HG03095 (cell line): ENCODE data around the gene DOCK7.
"Not testable (repeated sequence)": the region's sequence is repeated elsewhere in the genome, so short reads cannot be mapped to it uniquely, and the experiment has no call there.

ENCODE experiments used
- ATAC-seq: cut with Tn5 transposase; IDR thresholded peaks from one replicate; pipeline ENCODE4 v1.9.1; 2021; ENCODE audit warnings: moderate library complexity; ENCODE audit not compliant: unreplicated experiment

DOCK7 gene

DNA sequence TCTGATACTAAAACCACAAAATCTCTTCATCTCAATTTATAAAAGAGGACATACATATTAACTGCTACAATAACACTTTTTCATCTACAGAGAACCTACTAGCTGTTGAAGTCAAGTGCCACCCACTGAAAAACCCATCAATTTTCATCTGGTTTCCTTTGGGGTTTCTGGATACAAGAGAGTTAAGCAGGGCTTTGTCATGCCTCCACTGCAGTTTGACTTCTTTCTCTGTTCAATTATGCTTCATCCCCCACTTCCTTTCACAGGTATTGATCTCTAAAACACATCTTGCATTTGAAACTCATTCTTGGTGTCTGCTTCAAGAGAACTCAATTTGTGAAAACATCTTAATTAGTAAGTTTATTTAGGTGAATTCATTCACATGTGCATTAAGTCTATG lies 151.3 kb downstream of the DOCK7 start:
- no peak for ATAC-seq

DNA sequence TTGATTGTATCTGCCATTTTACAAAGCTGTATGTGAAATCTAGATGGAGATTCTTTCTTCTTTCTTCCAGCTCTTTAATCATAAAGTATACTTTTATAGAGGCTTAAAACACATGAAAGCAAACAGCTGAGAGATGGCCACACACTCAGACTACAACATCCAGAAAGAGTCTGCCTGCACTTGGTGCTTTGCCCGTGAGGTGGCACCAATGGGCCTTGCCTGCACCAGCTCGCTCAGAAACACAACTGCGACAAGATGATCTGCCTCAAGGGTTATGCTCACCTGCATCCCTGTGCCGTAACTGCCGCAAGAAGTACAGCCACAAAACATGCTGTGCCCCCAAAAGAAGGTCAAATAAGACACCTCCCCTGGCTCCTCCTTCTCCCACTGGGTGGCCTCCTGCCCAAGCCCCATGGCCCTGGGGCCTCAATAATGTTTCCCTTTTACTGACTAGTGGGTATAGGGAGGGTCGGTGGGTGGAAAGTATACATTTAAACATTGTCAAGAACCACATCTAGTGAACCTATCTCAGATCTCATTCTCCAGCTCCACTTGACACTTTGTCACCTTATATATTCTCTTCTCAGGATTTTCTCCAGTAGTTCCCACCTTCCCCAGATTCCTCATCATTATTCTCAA lies 157.6 kb downstream of the DOCK7 start:
- ATAC-seq, result no peak

DNA sequence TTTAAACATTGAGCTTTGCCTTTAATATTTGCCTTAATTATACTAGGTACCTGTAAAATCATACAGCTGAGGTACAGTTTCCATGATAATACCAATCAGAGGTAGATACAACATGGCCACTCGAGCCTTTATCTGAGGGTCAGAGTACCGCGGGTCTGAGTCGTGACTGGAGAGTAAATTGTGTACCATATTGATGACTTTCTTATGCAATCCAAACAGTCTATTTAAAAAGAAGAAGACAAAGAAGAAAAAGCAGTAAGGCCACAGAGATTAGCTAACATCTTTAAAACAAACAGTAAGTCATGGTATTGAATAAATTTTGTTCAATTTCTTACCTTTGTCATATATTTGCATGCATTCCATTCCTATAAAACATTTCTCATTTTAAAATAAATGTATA lies 159.0 kb downstream of the DOCK7 start:
- no peak for ATAC-seq

DNA sequence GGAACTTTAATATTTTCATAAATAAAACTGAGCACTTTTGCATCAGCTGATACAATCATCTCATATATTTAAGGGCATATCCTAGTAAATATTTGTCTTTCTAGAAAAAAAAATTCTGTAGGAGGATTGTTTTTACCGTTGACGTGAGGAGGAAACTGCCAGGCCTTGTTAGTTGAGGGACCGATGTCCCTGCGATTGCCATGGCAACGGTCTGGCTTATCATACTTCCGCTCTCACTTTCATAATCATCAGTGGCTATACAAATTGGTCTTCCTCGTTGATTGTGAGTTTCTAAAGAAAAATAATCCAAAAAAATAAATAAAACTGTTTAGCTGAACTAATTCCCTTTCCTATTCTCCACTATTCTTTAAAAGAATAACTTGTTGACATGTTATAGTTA lies 160.2 kb downstream of the DOCK7 start:
- ATAC-seq, result no peak

DNA sequence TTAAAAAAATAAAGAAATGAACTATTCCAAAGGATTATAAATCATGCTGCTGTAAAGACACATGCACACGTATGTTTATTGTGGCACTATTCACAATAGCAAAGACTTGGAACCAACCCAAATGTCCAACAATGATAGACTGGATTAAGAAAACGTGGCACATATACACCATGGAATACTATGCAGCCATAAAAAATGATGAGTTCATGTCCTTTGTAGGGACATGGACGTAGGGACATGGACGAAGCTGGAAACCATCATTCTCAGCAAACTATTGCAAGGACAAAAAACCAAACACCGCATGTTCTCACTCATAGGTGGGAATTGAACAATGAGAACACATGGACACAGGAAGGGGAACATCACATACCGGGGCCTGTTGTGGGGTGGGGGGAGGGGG lies 160.8 kb downstream of the DOCK7 start:
- ATAC-seq, result not testable (repeated sequence)

DNA sequence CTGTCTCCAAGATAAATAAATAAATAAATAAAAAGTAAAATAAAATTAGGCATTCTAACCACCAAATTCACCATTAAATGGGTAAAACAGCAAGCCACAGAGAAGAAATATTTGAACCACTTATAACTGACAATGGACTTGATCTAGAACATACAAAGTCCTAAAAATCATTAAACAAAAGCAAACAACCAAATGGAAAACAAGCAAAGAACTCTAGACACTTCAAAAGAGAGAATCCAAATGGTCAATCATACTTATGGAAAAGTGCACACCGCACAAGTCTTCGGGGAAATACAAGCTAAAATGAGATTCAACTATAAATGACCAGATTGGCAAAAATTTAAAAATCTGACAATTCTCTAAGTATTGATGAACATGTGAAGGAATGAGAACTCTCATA lies 164.3 kb downstream of the DOCK7 start:
- no peak for ATAC-seq

DNA sequence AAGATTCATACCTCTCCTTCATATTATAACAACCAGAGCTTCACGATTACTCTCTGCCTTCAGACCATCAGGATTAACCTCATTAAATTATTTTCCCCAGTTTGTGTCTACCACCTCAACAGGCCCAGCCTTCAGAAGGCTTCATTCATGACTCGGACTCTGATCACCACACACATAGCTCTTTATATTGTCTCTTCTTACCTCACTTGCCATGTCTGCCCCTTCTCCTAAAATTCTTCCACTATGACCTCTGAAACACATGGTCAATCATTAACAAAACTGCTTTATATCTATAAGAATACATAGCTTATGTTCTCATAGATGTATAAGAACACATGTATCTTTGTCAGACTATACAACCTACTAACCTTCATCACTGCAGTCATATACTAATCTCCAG lies 171.6 kb downstream of the DOCK7 start:
- ATAC-seq, result no peak

DNA sequence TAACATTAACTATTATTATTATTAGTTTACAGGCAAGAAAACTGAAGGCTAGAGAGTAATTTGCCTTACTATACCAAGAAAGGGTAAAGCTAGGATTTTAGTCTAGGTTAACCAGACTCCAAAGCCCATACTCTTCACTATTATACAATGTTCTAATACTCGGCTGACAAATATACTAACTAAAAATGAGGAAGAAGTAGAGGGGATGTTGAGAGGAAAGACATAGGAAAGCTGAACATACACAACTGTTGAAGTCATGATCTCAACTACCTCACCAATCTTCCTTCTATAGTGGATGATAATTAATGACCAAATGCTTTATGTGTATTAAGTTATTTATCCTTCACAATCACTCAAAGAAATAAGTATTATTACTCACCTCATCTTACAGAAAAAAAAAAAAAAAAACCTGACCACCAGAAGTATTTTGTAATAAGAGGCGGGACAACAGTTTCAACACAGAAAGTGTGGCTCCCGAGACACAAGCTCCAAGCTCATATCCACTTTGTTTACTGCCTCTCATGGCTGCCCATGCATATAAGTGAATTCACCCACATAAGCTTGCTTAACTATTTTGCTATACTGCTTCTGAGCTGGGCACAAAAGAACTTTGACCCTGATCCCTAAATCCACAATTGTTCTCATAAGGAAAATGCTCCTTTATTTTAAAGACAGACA lies 173.3 kb downstream of the DOCK7 start:
- ATAC-seq, result no peak

DNA sequence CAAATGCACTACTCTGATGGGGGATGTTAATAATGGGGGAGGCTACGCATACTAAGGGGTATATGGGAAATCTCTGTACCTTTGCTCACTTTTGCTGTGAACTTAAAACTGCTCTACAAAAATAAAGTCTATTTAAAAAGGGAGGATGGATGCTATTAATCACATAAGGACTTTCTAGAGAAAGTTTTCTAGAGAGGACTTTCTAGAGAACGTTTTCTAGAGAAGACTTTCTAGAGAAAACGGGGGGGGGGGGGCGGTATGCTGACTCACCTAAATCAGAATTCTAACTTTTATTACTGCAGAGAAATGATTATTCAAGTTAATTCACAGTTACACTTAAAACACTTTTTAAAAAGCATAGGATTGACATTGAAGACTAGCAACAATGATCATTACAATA lies 175.2 kb downstream of the DOCK7 start:
- no peak for ATAC-seq

DNA sequence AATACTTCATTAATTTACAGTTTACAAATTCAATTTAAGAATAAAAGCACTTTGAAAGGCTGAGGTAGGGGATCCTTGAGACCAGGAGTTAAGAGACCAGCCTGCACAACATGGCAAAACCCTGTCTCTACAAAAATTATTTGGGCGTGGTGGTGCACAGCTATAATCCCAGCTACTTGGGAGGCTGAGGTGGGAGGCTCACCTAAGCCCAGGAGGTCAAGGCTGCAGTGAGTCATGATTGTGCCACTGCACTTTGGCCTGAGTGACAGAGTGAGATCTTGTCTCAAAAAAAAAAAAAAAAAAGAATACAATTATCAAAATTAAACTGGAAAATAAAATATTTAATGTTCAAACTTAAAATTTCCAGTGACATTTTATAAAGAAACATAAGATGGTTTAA lies 179.2 kb downstream of the DOCK7 start:
- no peak for ATAC-seq

DNA sequence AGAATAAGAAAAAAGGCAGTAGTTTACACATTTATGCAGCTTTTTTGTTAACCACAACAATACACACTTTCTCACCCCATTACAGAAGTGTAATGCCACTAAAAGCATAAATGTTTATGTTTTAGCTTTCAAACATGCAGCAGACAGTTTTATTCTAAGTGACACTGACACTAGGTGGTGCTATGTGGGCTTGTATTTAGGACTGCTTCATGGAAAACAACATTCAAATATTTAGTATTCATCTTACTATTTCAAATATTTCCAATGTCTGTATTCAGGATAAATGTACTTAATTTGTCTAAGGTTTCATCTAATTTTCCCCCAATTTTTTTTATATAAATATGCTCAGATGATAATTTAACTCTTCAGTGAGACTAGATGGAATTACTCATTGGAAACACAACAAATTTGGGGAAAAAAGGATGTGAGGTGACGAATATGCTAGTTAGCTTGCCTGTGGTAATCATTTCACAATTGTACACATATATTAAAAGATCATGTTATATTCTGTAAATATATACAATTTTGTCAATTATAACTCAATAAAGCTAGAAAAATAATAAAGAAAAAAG lies 179.9 kb downstream of the DOCK7 start:
- no peak for ATAC-seq

DNA sequence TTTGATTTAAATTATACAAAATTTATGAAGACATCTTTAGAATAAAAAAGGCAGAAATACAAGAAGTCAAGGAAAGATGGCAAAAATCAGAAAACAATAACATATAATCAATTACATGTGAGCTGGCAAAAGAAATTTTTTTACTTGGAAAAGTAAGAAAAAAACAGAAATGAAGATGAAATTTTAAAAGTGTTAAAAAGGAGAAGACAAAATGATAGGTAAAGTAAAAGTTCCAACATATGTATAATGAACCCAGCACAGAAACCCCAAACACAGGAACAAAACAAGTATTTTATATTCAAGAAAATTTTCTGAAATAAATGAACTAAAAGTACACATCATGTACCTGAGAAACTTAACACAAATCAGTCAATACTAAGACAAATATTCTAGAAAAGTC lies 188.0 kb downstream of the DOCK7 start:
- ATAC-seq, result no peak

DNA sequence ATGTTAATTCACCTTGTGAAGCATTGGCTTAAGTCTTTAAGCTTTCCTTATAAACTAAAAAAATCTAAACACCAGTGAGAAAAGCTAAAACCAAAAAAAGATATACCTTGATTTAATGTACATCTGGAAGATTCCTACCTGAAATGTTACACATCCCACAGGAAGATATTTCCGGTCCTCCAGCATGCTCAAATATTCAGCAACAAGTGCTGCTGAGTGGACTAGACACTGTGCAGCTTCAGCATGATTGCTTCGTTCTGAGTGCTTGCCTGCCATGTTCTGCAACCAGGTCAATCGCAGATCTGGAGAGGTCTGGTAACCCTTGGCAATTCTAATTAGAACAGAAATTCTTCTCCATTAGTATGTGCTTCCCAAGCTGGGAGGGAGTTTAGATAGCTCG lies 194.0 kb downstream of the DOCK7 start:
- ATAC-seq, result no peak

DNA sequence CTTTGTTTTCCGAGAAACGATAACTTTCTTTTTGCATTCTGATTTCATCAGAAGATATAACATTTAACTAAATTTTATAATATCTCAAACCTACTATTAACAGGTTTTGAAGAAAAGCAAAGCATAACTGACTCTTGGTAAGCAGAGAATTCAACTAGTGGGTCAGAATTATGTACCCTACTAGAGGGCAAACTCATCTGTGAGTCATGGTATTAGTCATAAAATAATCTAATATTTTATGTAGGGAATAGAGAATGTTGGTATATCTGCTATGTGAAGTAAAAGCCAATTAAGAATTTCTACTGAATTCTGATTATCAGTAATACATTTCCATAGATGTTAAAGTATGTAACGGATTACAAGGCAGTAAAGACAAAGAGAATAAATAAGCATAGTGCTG lies 194.5 kb downstream of the DOCK7 start:
- no peak for ATAC-seq

DNA sequence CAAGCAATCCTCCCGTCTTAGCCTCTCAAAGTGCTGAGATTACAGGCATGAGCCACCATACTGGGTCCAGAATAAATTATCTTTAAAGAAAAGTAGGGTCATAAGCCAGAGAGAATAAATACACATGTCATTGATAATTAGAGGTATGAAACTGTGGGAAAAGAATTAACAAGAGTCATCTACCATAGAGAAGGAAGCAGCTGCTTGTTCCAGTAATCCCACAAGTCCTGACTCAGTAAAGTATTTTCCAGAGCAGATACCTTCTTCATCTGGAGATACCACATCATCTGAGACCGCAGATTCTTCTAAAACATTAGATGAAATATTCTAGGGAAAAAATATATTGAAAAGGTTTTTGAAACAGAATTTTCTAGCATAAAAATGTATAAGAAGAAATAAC lies 195.7 kb downstream of the DOCK7 start:
- no peak for ATAC-seq

DNA sequence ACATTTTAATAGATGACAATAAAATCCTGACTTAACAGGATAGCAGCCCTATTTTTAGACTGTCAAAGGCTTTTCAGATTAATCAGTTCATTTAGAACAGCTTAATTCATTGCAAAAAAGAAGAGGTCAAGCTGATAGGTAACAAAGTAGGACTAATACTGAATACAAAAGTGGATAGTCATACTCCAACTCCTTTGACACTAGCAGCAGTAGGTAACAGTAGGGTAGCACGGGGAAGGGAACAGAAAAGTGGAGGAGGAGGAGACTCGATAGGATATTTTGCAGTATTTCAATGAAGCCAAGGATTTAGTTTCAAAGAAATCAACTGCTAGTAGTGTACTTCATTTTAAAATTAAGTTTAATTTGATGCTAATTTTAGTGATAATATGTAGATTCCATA lies 200.2 kb downstream of the DOCK7 start:
- ATAC-seq, result no peak

DNA sequence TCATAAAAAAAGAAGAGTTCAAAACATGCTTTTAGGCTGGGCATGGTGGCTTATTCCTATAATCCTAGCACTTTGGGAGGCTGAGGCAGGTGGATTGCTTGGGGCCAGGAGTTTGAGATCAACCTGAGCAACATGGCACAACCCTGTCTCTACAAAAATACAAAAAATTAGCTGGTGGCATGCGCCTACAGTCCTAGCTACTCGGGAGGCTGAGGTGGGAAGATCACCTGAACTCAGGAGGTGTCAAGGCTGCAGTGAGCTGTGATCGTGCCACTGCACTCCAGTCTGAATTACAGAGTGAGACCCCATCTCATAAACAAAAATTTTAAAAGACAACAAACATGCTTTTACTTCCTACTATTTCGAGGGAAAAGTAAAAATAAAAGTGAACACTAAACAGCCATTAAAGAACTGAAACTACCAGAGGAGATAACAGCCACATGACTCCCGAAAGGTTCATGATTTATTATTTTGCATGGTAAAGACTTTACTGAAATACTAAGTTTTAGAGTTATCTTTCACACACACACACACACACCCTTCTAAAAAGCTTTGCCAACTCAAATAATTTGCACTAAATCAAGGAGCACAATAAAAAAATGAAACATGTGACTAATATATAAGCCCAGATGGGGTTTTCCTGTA lies 203.2 kb downstream of the DOCK7 start:
- no peak for ATAC-seq

DNA sequence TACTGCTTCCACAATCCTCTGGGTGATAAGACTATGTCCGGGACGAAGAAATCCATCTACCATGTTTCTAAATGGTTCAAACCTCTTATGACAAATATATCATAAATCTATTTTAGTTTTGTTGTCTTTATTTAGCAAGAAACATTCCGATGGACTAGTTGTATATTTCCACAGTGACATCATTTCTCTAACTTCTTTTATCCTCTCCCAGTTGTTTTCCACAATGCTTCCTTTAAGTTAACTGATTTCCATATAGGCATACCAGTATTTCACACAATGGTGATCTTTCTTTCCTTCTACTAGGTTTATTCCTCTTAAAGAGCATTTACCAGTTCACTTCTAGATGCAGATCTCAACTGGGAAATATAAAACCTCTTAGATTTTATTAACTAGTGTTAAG lies 206.5 kb downstream of the DOCK7 start:
- ATAC-seq, result no peak

DNA sequence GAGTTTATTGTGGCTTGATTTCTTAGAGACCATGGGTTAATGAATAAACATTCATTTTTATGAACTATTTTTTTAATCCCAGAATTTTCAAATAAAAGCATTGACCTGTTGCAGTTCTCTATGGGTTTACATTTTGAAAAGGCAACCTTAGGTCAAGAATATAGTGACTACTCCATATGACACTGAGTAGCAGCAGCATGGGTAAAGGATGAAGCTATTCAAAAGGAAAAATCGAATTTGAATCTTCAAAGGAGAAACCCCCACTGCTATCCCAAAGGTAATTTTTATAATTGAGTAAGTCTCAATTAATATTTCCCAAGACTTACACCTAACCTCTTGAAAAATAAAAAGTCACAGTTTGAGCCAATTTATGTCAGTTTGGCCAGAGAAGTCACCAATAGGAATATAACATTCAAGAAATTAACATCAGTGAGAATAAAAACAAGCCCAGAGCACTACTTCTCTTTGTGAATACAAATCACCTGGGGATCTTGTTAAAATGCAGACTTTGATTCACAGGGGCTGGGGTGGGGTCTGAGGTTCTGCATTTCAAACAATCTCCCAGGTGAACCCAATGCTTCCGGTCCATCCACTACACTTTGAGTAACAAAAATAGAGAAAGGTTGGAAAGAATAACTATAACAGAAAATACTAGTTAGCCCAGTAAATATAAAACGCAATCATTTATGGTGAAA lies 211.5 kb downstream of the DOCK7 start:
- ATAC-seq, result no peak

DNA sequence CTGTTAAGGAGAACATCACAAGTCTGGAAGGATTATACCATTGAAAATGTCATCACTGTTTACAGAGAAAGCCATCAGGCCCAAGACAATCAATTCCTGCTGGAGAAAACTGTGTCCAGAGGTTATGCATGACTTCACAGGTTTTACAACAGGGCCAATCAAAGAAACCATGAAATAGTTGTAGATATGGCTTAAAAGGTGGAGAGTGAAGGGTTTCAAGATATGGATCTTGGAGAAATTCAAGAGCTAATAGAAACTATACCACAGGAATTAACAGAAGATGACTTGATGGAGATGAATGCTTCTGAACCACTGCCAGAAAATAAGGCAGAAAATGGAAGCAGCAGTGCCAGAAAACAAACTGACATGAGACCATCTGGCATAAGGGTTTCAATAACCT lies 221.1 kb downstream of the DOCK7 start:
- ATAC-seq, result no peak

DNA sequence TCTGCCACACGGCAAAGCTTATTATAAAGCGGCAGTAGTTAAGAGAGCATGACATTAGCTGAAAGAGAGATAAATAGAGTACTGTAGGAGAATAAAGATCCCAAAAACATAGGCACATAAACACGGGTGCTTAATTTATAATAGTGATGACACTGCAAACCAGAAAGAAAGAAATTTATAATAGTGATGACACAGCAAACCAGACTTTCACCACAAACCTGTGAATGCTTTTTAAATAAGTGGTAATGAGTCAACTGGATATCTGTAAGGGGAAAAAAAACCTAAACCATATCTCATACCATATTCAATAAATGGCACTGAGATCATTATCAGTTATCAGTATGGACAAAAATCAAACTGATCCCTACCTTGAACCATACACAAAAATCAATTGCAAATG lies 225.8 kb downstream of the DOCK7 start:
- no peak for ATAC-seq

DNA sequence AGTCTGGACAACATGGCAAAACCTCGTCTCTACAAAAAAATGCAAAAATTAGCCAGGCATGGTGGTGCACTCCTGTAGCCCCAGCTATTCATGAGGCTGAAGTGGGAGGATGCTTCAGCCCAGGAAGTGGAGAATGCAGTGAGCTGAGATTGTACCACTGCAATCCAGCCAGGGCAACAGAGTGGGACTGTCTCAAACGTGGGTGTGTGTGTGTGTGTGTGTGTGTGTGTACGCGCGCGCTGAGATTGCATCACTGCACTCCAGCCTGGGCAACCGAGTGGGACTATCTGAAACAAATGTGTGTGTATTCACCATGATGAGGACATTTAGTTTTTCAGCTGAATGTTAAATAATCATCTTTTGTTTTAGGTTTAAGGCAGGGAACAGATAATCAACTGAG lies 230.2 kb downstream of the DOCK7 start:
- no peak for ATAC-seq
